ENCODE data around the gene SLC29A3. TPM values are rescaled to one million over a fixed set of nuclear protein-coding genes. Genes with fewer than 3 reads are reported as not detected.

SLC29A3 gene
- total and polyA plus RNA-seq, 2 donors from 2014 or later: 5.3 to 5.7 TPM

DNA sequence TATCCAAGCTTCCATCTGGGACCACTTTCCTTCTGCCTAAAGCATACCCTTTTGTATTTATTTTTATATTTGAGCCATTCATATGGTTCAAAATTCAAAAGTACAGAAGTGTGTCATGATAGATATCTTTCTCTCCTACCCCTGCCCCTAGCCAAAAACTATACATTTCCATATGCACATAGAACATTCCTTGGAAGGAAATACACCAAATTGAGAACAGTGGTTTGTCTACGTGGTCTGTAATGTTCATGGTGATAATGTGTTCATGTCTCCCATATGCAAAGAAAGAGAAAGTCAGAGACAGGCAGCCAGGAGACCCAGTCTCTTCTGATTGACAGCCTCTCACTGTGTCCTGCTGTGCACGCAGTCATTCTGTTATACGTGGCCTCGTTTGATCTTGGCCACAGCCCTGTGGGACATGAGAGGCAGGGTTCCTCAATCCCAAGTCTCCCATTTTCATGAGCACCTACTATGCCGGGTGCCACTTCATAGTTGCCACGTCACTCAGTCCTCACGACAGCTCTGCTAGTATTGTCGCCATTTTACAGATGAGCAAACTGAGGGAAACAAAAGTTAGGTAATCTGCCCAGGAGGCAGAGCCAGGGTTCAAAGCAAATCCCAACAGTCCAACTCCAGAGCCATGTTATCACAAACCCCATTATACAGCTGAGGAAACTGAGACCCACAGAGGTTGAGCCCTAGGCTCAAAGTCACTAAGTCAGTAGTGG, 69.7 kb downstream of the SLC29A3 start:
- DNase-seq (no peak), FAIRE-seq (no peak)
- TF ChIP-seq, protein P1, sequence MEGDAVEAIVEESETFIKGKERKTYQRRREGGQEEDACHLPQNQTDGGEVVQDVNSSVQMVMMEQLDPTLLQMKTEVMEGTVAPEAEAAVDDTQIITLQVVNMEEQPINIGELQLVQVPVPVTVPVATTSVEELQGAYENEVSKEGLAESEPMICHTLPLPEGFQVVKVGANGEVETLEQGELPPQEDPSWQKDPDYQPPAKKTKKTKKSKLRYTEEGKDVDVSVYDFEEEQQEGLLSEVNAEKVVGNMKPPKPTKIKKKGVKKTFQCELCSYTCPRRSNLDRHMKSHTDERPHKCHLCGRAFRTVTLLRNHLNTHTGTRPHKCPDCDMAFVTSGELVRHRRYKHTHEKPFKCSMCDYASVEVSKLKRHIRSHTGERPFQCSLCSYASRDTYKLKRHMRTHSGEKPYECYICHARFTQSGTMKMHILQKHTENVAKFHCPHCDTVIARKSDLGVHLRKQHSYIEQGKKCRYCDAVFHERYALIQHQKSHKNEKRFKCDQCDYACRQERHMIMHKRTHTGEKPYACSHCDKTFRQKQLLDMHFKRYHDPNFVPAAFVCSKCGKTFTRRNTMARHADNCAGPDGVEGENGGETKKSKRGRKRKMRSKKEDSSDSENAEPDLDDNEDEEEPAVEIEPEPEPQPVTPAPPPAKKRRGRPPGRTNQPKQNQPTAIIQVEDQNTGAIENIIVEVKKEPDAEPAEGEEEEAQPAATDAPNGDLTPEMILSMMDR (IDR thresholded peaks at IDR 0.05; ENCODE audit: borderline replicate concordance, extremely low read depth, insufficient read depth): no peak
- no peak overlapping the region for H3K9ac ChIP-seq (ENCODE audit: low read length in 3 of 3)
- no peak overlapping the region for H3K27ac ChIP-seq (ENCODE audit: low read depth in 2 of 2, low read length in 2 of 2)
- intact Hi-C loops (cut with DNase I): no loop called here
- no peaks in the 10 kb centered on the region for H3K9me3 ChIP-seq (ENCODE audit: control insufficient read depth in 2 of 3, insufficient read depth in 1 of 3, low read length in 3 of 3)
- no peaks in the 10 kb centered on the region for H3K36me3 ChIP-seq (ENCODE audit: control insufficient read depth in 2 of 3, insufficient read depth in 3 of 3, low read length in 3 of 3)
- no peak overlapping the region for H3K4me3 ChIP-seq (ENCODE audit: low read length in 3 of 3)
- H3K27me3 ChIP-seq (ENCODE audit: control insufficient read depth, insufficient read depth, low read length): no peaks in the 10 kb centered on the region
- no peaks in the 10 kb centered on the region for H3K4me1 ChIP-seq (ENCODE audit: control insufficient read depth in 2 of 3, insufficient read depth in 2 of 3, low read depth in 1 of 3, low read length in 3 of 3)

DNA sequence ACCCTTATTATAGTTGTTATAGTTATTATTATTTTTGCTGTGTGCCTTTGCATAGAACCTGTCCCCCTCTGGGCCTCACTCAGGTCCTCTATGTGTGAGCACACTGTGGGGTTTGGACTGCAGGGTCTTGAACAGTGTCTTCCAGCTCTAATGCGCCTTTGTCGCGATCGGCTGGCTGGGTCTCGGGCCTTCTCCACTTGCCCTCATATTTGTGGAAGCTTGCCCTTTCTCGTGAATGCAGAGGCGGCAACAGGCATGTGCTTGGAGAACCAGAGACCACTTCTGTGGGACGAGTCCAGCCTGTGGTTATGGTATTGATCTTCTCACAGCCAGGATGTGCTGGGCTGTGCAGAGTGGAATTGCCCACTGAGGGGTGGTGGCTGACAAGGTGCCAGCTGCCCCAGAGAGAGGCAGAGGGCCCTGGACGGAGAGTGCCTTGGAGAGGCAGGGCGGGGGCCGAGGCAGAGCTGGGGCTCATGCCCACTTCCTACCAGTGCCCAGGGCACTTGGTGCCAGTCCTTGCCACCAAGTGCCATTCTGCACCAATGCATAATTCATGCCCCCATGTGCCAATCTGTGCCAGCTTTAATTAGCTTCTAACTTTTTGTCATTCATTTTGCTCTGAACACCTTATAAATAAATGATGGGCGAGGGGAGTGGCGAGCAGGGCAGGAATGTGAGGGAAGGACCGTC, 70.9 kb downstream of the SLC29A3 start:
- no peaks in the 10 kb centered on the region for H3K9me3 ChIP-seq (ENCODE audit: control insufficient read depth in 2 of 3, insufficient read depth in 1 of 3, low read length in 3 of 3)
- FAIRE-seq (no peak), DNase-seq (peak in 1 of 5 donors; percentile 11)
- H3K4me1 ChIP-seq (ENCODE audit: control insufficient read depth in 2 of 3, insufficient read depth in 2 of 3, low read depth in 1 of 3, low read length in 3 of 3): no peaks in the 10 kb centered on the region
- intact Hi-C loops (cut with DNase I): no loop called here
- TF ChIP-seq, protein P1 (IDR thresholded peaks at IDR 0.05; ENCODE audit: borderline replicate concordance, extremely low read depth, insufficient read depth): no peak
- no peaks in the 10 kb centered on the region for H3K36me3 ChIP-seq (ENCODE audit: control insufficient read depth in 2 of 3, insufficient read depth in 3 of 3, low read length in 3 of 3)
- H3K27me3 ChIP-seq (ENCODE audit: control insufficient read depth, insufficient read depth, low read length): no peaks in the 10 kb centered on the region
- no peak overlapping the region for H3K4me3 ChIP-seq (ENCODE audit: low read length in 3 of 3)
- H3K9ac ChIP-seq (ENCODE audit: low read length in 3 of 3): no peak overlapping the region
- no peak overlapping the region for H3K27ac ChIP-seq (ENCODE audit: low read depth in 2 of 2, low read length in 2 of 2)

DNA sequence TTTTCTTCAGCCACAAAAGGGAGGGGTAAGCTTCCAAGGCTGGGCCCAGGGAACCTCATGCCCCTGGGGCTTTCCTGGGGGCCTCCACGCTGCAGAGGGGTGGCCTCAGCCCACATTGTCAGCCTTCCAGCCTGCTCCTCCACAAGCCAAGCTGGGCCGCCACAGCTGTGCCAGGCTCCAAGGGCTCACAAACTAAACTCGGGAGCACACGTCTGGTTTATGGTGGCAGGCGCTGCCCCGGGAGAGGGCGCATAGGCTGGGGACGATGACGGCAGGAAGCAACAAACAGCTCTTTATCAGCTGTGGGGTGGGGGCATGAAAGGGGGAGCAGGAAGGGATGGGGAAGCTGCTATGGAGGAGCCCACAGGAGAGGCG, 71.4 kb downstream of the SLC29A3 start:
- Histone ChIP-seq H3K4me1 (ENCODE audit: control insufficient read depth in 2 of 3, insufficient read depth in 2 of 3, low read depth in 1 of 3, low read length in 3 of 3) (no peaks in the 10 kb centered on the region), H3K9me3 (ENCODE audit: control insufficient read depth in 2 of 3, insufficient read depth in 1 of 3, low read length in 3 of 3) (no peaks in the 10 kb centered on the region), H3K9ac (ENCODE audit: low read length in 3 of 3) (no peak overlapping the region), H3K27ac (ENCODE audit: low read depth in 2 of 2, low read length in 2 of 2) (no peak overlapping the region), H3K36me3 (ENCODE audit: control insufficient read depth in 2 of 3, insufficient read depth in 3 of 3, low read length in 3 of 3) (no peaks in the 10 kb centered on the region), H3K27me3 (ENCODE audit: control insufficient read depth, insufficient read depth, low read length) (no peaks in the 10 kb centered on the region), H3K4me3 (ENCODE audit: low read length in 3 of 3) (no peak overlapping the region)
- intact Hi-C loops (cut with DNase I): no loop called here
- DNase-seq (peak in 1 of 5 donors; percentile 26), FAIRE-seq (no peak)
- TF ChIP-seq, protein P1 (IDR thresholded peaks at IDR 0.05; ENCODE audit: borderline replicate concordance, extremely low read depth, insufficient read depth): no peak
